Panc1 (cell line): ENCODE data around the gene ERGIC2.

Source experiments
- CTCF ChIP-seq: fragments of 450-650 bp; IDR thresholded peaks from 2 replicates; pipeline ENCODE4 v1.5.1; 2017; ENCODE audit warnings: mild to moderate bottlenecking
- POLR2AphosphoS5 ChIP-seq: IDR thresholded peaks from 2 replicates; pipeline ENCODE4 v1.6.1; 2012; ENCODE audit warnings: mild to moderate bottlenecking, low read depth, low read length, moderate library complexity

- TF ChIP-seq CTCF (no peak), POLR2AphosphoS5 (no peak)
Observed at GRCh38 chr12:29429999-29430715, 49.2 kb upstream of the ERGIC2 start.
